Activated CD4-positive, alpha-beta T cell treated with anti-CD3 and anti-CD28 coated beads, Interleukin-2, amount 10 ng/mL, durations not matched to agents 24 days and 14 days (primary cell): Measurements from ENCODE around the gene BACH2. TPM values are rescaled to one million over a fixed set of nuclear protein-coding genes. Genes with fewer than 3 reads are reported as not detected.
A peak's percentile ranks its signal among the peaks of the same experiment; 100 is the strongest.

ENCODE experiments used
- DNase-seq: peaks from one replicate; pipeline ENCODE4 v3.0.0; 2022
- H3K27ac Mint-ChIP-seq: one replicate; pipeline ENCODE4 v1.8.0; 2022; ENCODE audit warnings: mild to moderate bottlenecking, mixed read lengths
- H3K27me3 Mint-ChIP-seq: one replicate; pipeline ENCODE4 v1.8.0; 2022; ENCODE audit warnings: mixed read lengths
- H3K36me3 Mint-ChIP-seq: one replicate; pipeline ENCODE4 v1.8.0; 2022; ENCODE audit warnings: low read depth, mild to moderate bottlenecking, mixed read lengths
- H3K4me1 Mint-ChIP-seq: one replicate; pipeline ENCODE4 v1.8.0; 2021; ENCODE audit warnings: mixed read lengths
- H3K4me3 Mint-ChIP-seq: one replicate; pipeline ENCODE4 v1.8.0; 2022; ENCODE audit warnings: mild to moderate bottlenecking, moderate library complexity, mixed read lengths
- H3K9me3 Mint-ChIP-seq: one replicate; pipeline ENCODE4 v1.8.0; 2021; ENCODE audit warnings: mixed read lengths
- intact Hi-C: fragments of 100-400 bp; cut with micrococcal nuclease; formaldehyde crosslinking; loops from one replicate; pipeline ENCODE4 v1.15.1; 2023
- total RNA-seq: library from RNA; stranded (reverse); gene quantifications from 2 replicates; pipeline ENCODE4 v1.2.3, GENCODE V29; 2022

Gene BACH2
- total RNA-seq, 1 donor from 2014 or later = 69.2 TPM

DNA sequence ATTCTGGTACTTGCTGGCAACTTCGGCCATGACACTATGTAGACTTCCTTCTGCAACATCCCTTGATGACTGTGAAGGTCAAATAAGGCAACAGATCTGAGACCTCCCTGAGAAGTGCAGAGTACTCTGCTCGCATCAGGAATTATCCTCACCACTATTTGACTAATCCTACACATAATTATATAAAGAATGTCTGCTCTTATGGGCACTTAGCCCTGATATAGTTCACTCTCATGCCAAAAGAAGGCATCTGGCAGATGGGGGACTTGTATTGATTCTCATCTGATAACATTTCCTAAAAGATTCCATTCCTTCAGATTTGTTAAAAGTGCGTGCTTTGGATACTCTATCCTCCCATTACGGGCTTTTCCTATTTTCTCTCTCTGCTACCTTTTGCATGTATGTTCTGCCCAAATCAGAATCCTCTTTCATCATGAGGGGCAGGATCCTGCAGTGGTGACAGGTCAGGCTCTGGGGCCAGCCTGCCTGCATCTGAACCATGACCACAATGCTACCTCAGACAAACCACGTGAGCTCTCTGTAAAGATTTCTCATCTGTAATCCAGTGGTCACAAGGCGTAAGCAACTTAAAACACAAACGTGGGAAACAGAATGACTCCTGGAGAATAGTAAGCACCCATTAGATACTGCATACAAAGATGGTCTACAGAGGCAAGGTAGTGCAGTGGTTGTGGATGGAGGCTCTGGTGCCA is 268.4 kb downstream of the BACH2 start:
- peak overlapping the region; percentile 54 for H3K4me3 Mint-ChIP-seq

DNA sequence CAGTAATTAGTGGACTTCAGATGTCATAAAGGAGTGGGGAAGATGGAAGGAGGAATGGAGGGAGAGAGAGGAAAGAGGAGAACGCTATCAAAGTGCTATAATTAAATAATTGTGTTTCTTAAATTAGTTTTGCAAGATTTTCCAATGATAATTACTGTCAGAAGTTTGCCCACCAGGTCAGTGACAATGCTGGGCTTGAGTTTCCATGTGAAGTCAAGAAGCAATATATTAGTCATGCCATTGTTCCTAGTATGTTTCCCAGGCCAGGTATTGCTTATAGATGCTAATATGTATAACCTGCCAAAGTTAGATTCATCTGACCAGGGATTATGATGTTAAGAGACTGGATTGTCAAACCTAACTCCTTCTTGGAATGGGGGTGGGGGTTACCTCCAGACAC is 270.4 kb downstream of the BACH2 start:
- peaks cover 54% of the 10 kb centered on the region for H3K36me3 Mint-ChIP-seq
- H3K27ac Mint-ChIP-seq = peak overlapping the region; percentile 90
- H3K4me1 Mint-ChIP-seq = peaks cover 63% of the 10 kb centered on the region
- H3K4me3 Mint-ChIP-seq = peak overlapping the region; percentile 56
- H3K9me3 Mint-ChIP-seq = peaks cover 5% of the 10 kb centered on the region
- no peaks in the 10 kb centered on the region for H3K27me3 Mint-ChIP-seq
- DNase-seq = no peak
- intact Hi-C loops = loop anchor here (1.0 to 5.0 kb wide), 4 partner anchors 42 to 451 kb away; no protein-coding TSS in a partner anchor

More for the DNA sequence above, 268.4 kb downstream of the BACH2 start:
- DNase-seq = peak; percentile 65
- Mint-ChIP-seq H3K4me1 (peaks cover 58% of the 10 kb centered on the region), H3K36me3 (peaks cover 56% of the 10 kb centered on the region), H3K27me3 (no peaks in the 10 kb centered on the region), H3K9me3 (peaks cover 2% of the 10 kb centered on the region), H3K27ac (peak overlapping the region; percentile 82)
- intact Hi-C loops = loop anchor here (2.0 to 5.0 kb wide), 3 partner anchors 17 to 449 kb away; no protein-coding TSS in a partner anchor

DNA sequence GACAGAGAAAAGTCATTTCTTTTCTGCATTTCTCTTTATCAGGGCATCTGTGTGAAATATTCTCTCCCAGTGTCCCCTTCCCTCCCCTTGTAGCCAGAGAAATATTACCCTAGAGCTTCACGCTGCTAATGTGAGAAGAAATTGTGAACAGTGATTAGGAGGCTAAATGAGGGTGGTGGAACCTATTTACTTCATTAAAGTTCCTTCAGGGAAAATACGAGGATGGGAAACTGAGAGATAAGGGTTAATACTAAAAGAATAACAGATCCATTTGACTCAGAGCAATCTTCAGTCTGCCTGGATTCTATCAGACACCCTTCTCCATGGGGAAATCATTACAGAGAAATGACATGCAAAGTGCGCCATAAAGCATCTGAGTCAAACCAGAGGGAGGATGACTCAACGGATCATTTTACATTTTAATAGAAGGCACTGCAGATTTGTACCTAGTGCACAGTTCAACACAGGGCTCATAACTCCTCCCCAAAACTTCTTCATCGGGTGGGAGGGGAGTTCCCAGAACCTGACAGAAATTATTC is 271.1 kb downstream of the BACH2 start:
- peaks cover 66% of the 10 kb centered on the region for H3K4me1 Mint-ChIP-seq
- intact Hi-C loops = loop anchor here (1.0 to 5.0 kb wide), 9 partner anchors 17 to 452 kb away; no protein-coding TSS in a partner anchor
- H3K27me3 Mint-ChIP-seq = no peaks in the 10 kb centered on the region
- DNase-seq = peak; percentile 72
- peaks cover 56% of the 10 kb centered on the region for H3K36me3 Mint-ChIP-seq
- H3K27ac Mint-ChIP-seq = peak overlapping the region; percentile 90
- peak overlapping the region; percentile 56 for H3K4me3 Mint-ChIP-seq
- H3K9me3 Mint-ChIP-seq = peaks cover 5% of the 10 kb centered on the region

DNA sequence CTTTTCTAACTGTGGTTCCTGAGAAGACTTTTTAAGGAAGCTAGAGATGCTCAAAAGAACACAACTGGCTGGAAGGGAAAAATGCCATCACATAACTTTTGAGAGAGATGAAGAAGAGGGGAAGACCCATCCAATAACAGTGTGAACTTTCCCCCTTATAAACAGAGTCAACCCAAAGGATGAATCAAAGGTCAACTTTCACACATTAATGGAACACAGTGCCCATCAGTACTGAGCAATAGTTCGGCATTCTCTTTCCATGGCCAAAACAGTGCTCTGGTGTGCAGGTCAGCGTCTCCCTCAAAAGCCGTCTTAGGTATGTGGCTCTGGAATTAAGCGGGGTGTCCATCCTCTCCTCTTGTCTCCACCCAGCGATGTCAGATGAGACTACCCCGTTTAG is 272.0 kb downstream of the BACH2 start:
- Mint-ChIP-seq H3K4me1 (peaks cover 61% of the 10 kb centered on the region), H3K27me3 (no peaks in the 10 kb centered on the region), H3K36me3 (peaks cover 58% of the 10 kb centered on the region), H3K27ac (peak overlapping the region; percentile 27), H3K4me3 (peak overlapping the region; percentile 7), H3K9me3 (peaks cover 5% of the 10 kb centered on the region)
- peak; percentile 50 for DNase-seq
- intact Hi-C loops = loop anchor here (1.0 to 5.0 kb wide), 7 partner anchors 16 to 453 kb away; no protein-coding TSS in a partner anchor

DNA sequence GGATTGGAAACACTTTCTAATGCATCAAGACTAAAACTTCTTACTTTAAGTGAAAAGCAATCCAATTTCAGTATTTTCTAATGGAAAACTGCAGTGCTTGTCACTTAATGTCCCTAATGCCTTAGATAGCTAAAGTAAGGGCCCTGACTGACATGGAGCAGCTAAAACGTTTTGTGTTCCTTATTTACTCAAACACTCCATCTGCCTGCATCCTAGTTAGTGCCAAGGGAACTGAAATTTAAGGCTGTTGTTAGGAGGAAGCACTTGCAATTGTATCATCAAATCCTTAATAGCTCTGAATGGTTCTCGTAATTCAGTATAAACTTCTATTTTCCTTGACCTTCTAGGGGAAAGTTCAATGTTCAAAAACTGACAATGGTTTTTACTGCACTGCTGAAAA is 274.9 kb downstream of the BACH2 start:
- H3K4me1 Mint-ChIP-seq = peaks cover 40% of the 10 kb centered on the region
- H3K9me3 Mint-ChIP-seq = peaks cover 11% of the 10 kb centered on the region
- no peak for DNase-seq
- intact Hi-C loops = no loop called here
- no peak overlapping the region for H3K27ac Mint-ChIP-seq
- no peak overlapping the region for H3K4me3 Mint-ChIP-seq
- no peaks in the 10 kb centered on the region for H3K27me3 Mint-ChIP-seq
- peaks cover 70% of the 10 kb centered on the region for H3K36me3 Mint-ChIP-seq

DNA sequence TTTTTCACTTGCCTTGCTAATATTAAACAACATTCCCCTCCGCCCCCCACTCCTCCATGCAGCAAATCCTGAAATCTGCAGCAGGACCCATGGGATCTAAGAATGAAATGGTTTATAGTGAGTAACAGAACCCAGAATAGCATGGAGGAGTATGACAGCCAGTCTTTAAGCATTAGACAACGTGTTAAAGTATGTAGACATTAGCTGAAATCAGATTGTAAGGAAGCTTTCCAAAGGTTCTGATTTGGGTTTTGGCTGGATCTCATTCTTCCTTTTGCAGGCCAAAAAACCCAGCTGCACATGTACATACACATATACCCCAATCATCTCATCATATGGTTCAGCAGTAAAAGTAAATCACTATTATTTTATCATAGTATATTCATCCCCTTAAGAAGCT is 275.9 kb downstream of the BACH2 start:
- H3K4me3 Mint-ChIP-seq = no peak overlapping the region
- no peaks in the 10 kb centered on the region for H3K27me3 Mint-ChIP-seq
- peaks cover 74% of the 10 kb centered on the region for H3K36me3 Mint-ChIP-seq
- H3K9me3 Mint-ChIP-seq = peaks cover 13% of the 10 kb centered on the region
- peaks cover 33% of the 10 kb centered on the region for H3K4me1 Mint-ChIP-seq
- H3K27ac Mint-ChIP-seq = peak overlapping the region; percentile 54
- DNase-seq = no peak
- intact Hi-C loops = no loop called here

DNA sequence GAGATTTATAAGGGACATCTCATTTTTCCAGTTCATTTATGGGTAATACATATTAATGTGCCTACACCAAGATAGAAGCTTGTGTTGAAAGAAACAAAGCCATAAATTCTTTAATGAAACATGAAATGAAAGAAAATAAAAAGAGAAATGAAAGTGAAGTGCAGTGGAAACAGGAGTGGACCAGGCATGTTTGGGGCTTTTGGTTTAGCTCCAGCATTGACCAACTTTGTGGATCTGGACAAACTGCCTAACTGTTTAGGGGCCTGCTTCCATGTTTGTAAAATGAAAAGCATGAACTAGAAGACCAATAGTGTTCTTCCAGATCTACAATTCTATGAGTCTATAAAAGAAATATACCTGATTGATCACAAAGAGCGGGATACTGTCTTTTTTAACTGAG is 277.4 kb downstream of the BACH2 start:
- intact Hi-C loops = no loop called here
- Mint-ChIP-seq H3K36me3 (peaks cover 72% of the 10 kb centered on the region), H3K27me3 (no peaks in the 10 kb centered on the region), H3K4me1 (peaks cover 19% of the 10 kb centered on the region), H3K9me3 (peaks cover 13% of the 10 kb centered on the region), H3K4me3 (no peak overlapping the region), H3K27ac (no peak overlapping the region)
- DNase-seq = no peak

DNA sequence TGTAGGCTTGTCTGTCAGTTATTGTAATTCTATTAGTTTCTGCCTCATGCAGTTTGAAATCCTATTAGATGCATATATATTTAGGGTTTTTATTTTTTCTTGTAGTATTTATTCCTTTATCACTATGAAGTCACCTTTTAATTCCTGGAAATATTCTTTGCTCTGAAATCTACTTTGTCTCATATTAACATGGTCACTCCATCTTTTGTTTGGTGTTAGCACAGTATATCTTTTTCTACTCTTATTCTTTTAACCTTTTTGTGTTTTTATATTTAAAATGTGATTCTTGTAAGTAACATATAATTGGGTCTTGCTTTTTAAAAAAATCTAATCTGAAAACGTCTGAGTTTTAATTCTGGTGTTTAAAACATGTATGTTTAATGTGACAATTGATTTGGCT is 280.8 kb downstream of the BACH2 start:
- peaks cover 8% of the 10 kb centered on the region for H3K9me3 Mint-ChIP-seq
- no peak overlapping the region for H3K27ac Mint-ChIP-seq
- no peaks in the 10 kb centered on the region for H3K27me3 Mint-ChIP-seq
- no peak overlapping the region for H3K4me3 Mint-ChIP-seq
- no peak for DNase-seq
- peaks cover 67% of the 10 kb centered on the region for H3K36me3 Mint-ChIP-seq
- peaks cover 14% of the 10 kb centered on the region for H3K4me1 Mint-ChIP-seq
- intact Hi-C loops = no loop called here

DNA sequence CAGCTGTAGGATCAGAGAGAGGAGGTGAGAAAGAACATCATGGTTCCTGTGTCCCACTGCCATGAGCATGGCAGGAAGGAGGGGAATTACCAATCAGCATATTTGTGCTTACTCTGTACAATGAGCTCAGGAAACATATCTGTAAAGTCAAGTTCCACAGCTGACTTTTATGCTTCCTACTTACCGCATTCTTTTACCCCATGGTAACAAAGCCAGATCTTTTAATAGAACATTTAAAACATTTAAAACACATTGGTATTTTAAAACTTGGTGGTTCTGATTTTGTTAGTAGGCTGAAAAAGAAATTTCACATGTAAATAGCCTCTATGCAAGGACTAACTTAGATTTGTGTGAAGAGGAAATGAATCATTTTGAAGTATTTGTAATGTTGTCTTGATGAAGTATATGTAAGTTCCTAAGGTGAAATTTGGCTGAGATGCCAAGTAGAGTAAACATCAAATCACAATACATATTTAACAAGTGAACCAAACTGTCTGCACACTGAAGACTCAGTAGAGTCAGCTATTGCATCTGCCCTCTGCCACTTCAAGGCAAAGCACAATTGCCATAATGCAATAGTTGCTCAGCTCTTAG is 287.6 kb downstream of the BACH2 start:
- H3K27ac Mint-ChIP-seq = peak overlapping the region; percentile 85
- peaks cover 52% of the 10 kb centered on the region for H3K36me3 Mint-ChIP-seq
- no peaks in the 10 kb centered on the region for H3K27me3 Mint-ChIP-seq
- intact Hi-C loops = loop anchor here (1.0 to 5.0 kb wide), 5 partner anchors 16 to 70 kb away; no protein-coding TSS in a partner anchor
- H3K4me1 Mint-ChIP-seq = peaks cover 33% of the 10 kb centered on the region
- H3K4me3 Mint-ChIP-seq = peak overlapping the region; percentile 40
- peak; percentile 54 for DNase-seq
- no peaks in the 10 kb centered on the region for H3K9me3 Mint-ChIP-seq

DNA sequence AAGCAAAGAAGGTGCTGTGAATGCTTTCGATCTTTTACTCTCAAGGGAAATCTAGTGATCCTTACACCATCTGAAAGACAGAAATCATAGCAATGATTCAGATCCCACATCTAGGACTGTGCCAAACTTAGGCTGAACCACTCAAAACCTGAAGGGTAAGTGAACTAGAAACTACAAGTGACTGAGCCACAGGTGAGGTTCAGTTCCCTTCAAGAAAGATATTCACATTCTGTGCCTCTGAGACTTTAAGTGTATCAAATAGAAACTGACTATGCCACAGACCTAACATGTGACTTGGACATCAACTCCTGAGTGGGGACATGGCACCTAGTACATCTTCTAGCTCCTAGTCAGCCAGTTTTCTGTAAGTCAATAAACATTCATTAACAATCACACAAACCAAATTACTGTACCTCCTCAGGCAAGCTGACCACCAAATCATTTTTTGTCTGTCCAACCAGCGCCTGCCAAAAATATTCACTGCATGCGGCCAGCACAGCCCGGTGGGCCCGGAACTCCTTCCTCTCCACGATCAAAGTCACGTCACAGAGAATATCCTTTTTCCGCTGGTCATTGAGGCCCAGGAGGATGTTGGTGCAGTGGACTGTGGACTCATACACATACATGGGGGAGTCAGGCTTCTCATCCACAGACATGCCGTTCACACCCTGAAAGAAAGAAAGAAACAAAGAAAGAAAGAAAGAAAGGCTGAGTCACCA is 288.3 kb downstream of the BACH2 start:
- Mint-ChIP-seq H3K36me3 (peaks cover 48% of the 10 kb centered on the region), H3K9me3 (no peaks in the 10 kb centered on the region), H3K4me3 (peak overlapping the region; percentile 30), H3K27me3 (no peaks in the 10 kb centered on the region), H3K27ac (peak overlapping the region; percentile 85), H3K4me1 (peaks cover 32% of the 10 kb centered on the region)
- intact Hi-C loops = loop anchor here (1.0 to 5.0 kb wide), 5 partner anchors 17 to 70 kb away; no protein-coding TSS in a partner anchor
- peak; percentile 58 for DNase-seq

DNA sequence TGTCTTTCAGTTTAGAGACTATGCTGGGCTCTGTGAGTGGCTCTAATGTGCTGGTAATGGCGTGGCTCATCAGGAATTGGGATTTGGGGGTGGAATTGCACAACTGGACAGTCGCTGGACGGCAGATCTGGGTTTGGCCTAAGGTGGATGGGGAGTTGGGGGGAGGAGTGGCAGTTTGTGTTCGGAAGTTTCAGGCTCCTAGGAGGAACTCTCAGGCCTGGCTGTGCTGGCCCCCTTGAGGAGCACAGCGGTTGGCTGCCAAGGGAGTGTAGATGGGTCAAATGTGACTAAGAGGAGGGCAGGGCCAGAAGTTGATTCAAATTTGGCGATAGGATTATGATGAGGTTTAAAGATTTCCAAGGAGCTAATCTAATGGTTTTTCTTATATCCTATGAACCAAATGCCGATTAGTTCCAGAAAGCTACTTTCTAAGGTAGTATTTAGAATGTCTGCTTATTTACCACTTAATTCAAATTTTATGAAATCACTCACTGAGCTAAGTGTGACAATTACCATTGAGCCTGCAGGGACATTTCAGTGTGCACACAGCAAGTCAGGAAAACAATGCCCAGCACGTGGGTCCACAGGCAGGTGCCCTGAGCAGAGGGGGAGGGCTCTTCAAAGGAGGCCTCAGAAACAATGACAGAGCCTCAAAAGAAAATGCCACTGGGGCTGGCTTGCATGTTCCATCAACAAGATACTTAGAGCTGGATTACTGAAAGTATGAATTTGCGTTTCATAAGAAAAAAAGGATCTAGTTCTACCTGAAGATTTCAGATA is 291.4 kb downstream of the BACH2 start:
- no peak for DNase-seq
- Mint-ChIP-seq H3K27ac (peak overlapping the region; percentile 7), H3K36me3 (peaks cover 33% of the 10 kb centered on the region), H3K4me1 (peaks cover 25% of the 10 kb centered on the region), H3K4me3 (no peak overlapping the region), H3K27me3 (no peaks in the 10 kb centered on the region), H3K9me3 (no peaks in the 10 kb centered on the region)
- intact Hi-C loops = loop anchor here (5.0 kb wide), 2 partner anchors 38 to 53 kb away; no protein-coding TSS in a partner anchor

DNA sequence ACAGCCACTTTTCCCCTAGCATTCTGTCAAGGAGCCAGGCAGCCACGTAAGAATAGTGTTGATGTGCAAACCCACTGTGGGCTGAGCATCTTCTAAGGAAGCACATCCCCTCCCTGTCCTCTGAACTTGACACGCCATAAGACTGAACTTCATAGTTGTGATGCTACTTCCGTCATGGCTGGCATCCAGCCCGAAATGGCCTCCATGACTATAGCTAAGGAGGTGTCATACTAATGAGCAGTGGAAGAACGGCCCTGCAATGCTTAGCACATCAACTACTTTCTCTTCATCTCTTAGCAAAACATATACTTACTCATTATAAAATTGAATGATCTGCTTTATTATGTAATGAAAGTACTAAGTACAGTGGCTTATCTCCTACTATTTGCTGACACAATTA is 292.1 kb downstream of the BACH2 start:
- Mint-ChIP-seq H3K27me3 (no peaks in the 10 kb centered on the region), H3K4me3 (no peak overlapping the region), H3K9me3 (no peaks in the 10 kb centered on the region), H3K27ac (no peak overlapping the region), H3K36me3 (peaks cover 31% of the 10 kb centered on the region), H3K4me1 (peaks cover 22% of the 10 kb centered on the region)
- intact Hi-C loops = no loop called here
- no peak for DNase-seq

DNA sequence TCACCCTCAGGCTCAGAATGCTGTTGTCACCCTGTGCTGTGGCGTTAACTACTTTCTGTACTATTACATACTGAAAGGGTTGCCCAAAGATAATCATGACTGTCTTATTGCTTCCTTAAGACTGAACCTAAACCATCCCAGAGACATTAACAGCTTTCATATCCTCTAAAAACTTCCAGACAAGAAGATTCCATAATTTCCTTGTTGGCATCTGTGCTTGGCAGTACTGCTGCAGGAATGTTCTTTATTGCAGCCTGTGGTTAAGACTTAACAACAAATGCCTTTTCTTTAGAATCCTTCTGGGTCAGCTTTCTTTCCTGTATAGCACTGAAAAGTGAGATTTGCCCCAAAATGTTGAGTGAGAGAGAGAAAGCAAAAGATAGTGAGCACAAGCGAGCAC is 292.7 kb downstream of the BACH2 start:
- Mint-ChIP-seq H3K4me1 (peaks cover 17% of the 10 kb centered on the region), H3K27ac (no peak overlapping the region), H3K9me3 (no peaks in the 10 kb centered on the region), H3K36me3 (peaks cover 30% of the 10 kb centered on the region), H3K27me3 (no peaks in the 10 kb centered on the region), H3K4me3 (no peak overlapping the region)
- intact Hi-C loops = no loop called here
- no peak for DNase-seq
